ENCODE measurements around the gene MBP.

Gene MBP

GRCh38 chr18:77100751-77101355, 31.7 kb downstream of the MBP start:
- DNase-seq (ENCODE audit: low spot score), result peak; percentile 55

GRCh38 chr18:77099485-77100370, 32.9 kb downstream of the MBP start:
- DNase-seq (ENCODE audit: low spot score), result no peak

GRCh38 chr18:77098538-77099174, 33.9 kb downstream of the MBP start:
- DNase-seq (ENCODE audit: low spot score), result no peak

- DNase-seq (ENCODE audit: low spot score), result no peak
Measured at GRCh38 chr18:77098029-77098428, 34.6 kb downstream of the MBP start.

GRCh38 chr18:77096936-77097886, 35.4 kb downstream of the MBP start:
- no peak for DNase-seq (ENCODE audit: low spot score)

- no peak for DNase-seq (ENCODE audit: low spot score)
Measured at GRCh38 chr18:77095391-77096371, 36.9 kb downstream of the MBP start.

- DNase-seq (ENCODE audit: low spot score), result no peak
Measured at GRCh38 chr18:77093586-77093985, 39.0 kb downstream of the MBP start.

- no peak for DNase-seq (ENCODE audit: low spot score)
Measured at GRCh38 chr18:77093067-77093430, 39.5 kb downstream of the MBP start.

- DNase-seq (ENCODE audit: low spot score), result no peak
Measured at GRCh38 chr18:77092104-77093066, 40.2 kb downstream of the MBP start.

- DNase-seq (ENCODE audit: low spot score), result no peak
Measured at GRCh38 chr18:77091366-77091765, 41.2 kb downstream of the MBP start.

- DNase-seq (ENCODE audit: low spot score), result no peak
Measured at GRCh38 chr18:77090546-77091174, 41.9 kb downstream of the MBP start.

- no peak for DNase-seq (ENCODE audit: low spot score)
Measured at GRCh38 chr18:77089723-77090285, 42.8 kb downstream of the MBP start.

- no peak for DNase-seq (ENCODE audit: low spot score)
Measured at GRCh38 chr18:77088963-77089722, 43.4 kb downstream of the MBP start.

- DNase-seq (ENCODE audit: low spot score), result no peak
Measured at GRCh38 chr18:77087393-77088141, 45.0 kb downstream of the MBP start.

GRCh38 chr18:77086656-77087392, 45.8 kb downstream of the MBP start:
- DNase-seq (ENCODE audit: low spot score), result no peak

GRCh38 chr18:77086034-77086433, 46.5 kb downstream of the MBP start:
- no peak for DNase-seq (ENCODE audit: low spot score)

GRCh38 chr18:77084688-77085035, 47.9 kb downstream of the MBP start:
- no peak for DNase-seq (ENCODE audit: low spot score)
